GM23338 (cell line): ENCODE measurements around the gene CCDC178. TPM values are rescaled to one million over a fixed set of nuclear protein-coding genes. Genes with fewer than 3 reads are reported as not detected.

Experiments
- ATAC-seq: fragments of 200-7000 bp; cut with Tn5 transposase; 3 replicates; pipeline ENCODE4 v1.9.1; 2020
- DNase-seq: peaks from one replicate; pipeline ENCODE4 v3.0.0-alpha.2; 2015; ENCODE audit warnings: low spot score
- H2AFZ ChIP-seq: fragments of 200-600 bp; sonication (generic); 2 replicates; pipeline ENCODE4 v1.8.0; 2016; ENCODE audit warnings: antibody characterized with exemption, mild to moderate bottlenecking, moderate library complexity
- H3F3A ChIP-seq: fragments of 200-600 bp; sonication (generic); replicated peaks from 2 replicates; pipeline ENCODE4 v1.8.0; 2017; ENCODE audit warnings: antibody characterized with exemption, mixed run types, low read depth
- H3K27ac ChIP-seq: fragments of 200-600 bp; sonication (generic); 2 replicates; pipeline ENCODE4 v1.6.1; 2016; ENCODE audit warnings: low read depth
- H3K27me3 ChIP-seq: fragments of 200-600 bp; sonication (generic); 2 replicates; pipeline ENCODE4 v1.8.0; 2016; ENCODE audit warnings: mild to moderate bottlenecking, mixed run types, moderate library complexity; ENCODE audit not compliant: insufficient read depth
- H3K36me3 ChIP-seq: fragments of 200-600 bp; sonication (generic); 2 replicates; pipeline ENCODE4 v1.8.0; 2016; ENCODE audit warnings: mild to moderate bottlenecking; ENCODE audit not compliant: insufficient read depth
- H3K4me1 ChIP-seq: fragments of 200-600 bp; sonication (generic); 2 replicates; pipeline ENCODE4 v1.8.0; 2016; ENCODE audit warnings: mild to moderate bottlenecking, moderate library complexity; ENCODE audit not compliant: insufficient read depth
- H3K4me2 ChIP-seq: fragments of 200-600 bp; sonication (generic); 2 replicates; pipeline ENCODE4 v1.7.1; 2017; ENCODE audit warnings: mixed run types
- H3K4me3 ChIP-seq: fragments of 200-600 bp; sonication (generic); 2 replicates; pipeline ENCODE4 v1.6.1; 2016; ENCODE audit warnings: mixed run types
- H3K79me2 ChIP-seq: fragments of 200-600 bp; sonication (generic); replicated peaks from 2 replicates; pipeline ENCODE4 v1.8.0; 2017; ENCODE audit warnings: mild to moderate bottlenecking; ENCODE audit not compliant: insufficient read depth
- H3K9me2 ChIP-seq: fragments of 200-600 bp; sonication (generic); 2 replicates; pipeline ENCODE4 v1.8.0; 2017; ENCODE audit not compliant: insufficient read depth
- H4K20me1 ChIP-seq: fragments of 200-600 bp; sonication (generic); replicated peaks from 2 replicates; pipeline ENCODE4 v1.8.0; 2017; ENCODE audit warnings: mild to moderate bottlenecking; ENCODE audit not compliant: insufficient read depth
- H3K27ac Mint-ChIP-seq: 2 replicates; pipeline ENCODE4 v1.8.0; 2020; ENCODE audit warnings: inconsistent platforms, mild to moderate bottlenecking, moderate library complexity, mixed read lengths
- H3K27me3 Mint-ChIP-seq: 3 replicates; pipeline ENCODE4 v1.8.0; 2022; ENCODE audit warnings: low read depth, mild to moderate bottlenecking, moderate library complexity, mixed read lengths, inconsistent platforms; ENCODE audit not compliant: insufficient read depth, poor library complexity
- H3K36me3 Mint-ChIP-seq: 3 replicates; pipeline ENCODE4 v1.8.0; 2021; ENCODE audit warnings: low read depth, mild to moderate bottlenecking, inconsistent platforms, moderate library complexity, mixed read lengths
- H3K4me1 Mint-ChIP-seq: 3 replicates; pipeline ENCODE4 v1.8.0; 2020; ENCODE audit warnings: mild to moderate bottlenecking, inconsistent platforms, mixed read lengths
- H3K4me3 Mint-ChIP-seq: 3 replicates; pipeline ENCODE4 v1.8.0; 2021; ENCODE audit warnings: moderate library complexity, mild to moderate bottlenecking, inconsistent platforms, mixed read lengths
- H3K9me3 Mint-ChIP-seq: 3 replicates; pipeline ENCODE4 v1.8.0; 2020; ENCODE audit warnings: moderate library complexity, mild to moderate bottlenecking, inconsistent platforms, mixed read lengths
- CREB1 ChIP-seq: fragments of 250-450 bp; sonication (Bioruptor Pico); IDR thresholded peaks from 2 replicates; pipeline ENCODE4 v1.5.0; 2020; ENCODE audit warnings: low read depth, mild to moderate bottlenecking, moderate library complexity
- CTCF ChIP-seq, 2 experiments: fragments of 200-600 bp in 1 of 2; sonication (generic) in 1 of 2; conservative IDR thresholded peaks; 2 replicates each; pipeline versions ENCODE4 v1.5.1 to v1.6.1; 2016 to 2017; ENCODE audit warnings: antibody characterized with exemption in 2 of 2, low read depth in 2 of 2, mild to moderate bottlenecking in 2 of 2, moderate library complexity in 1 of 2
- ETS1 ChIP-seq: IDR thresholded peaks from 2 replicates; pipeline ENCODE4 v1.6.1; 2016; ENCODE audit warnings: antibody characterized with exemption
- EZH2 ChIP-seq: fragments of 200-600 bp; sonication (generic); IDR thresholded peaks from one replicate; pipeline ENCODE4 v1.8.0; 2017; ENCODE audit warnings: antibody characterized with exemption, mild to moderate bottlenecking, low read depth; ENCODE audit not compliant: unreplicated experiment
- EZH2phosphoT487 ChIP-seq: fragments of 200-600 bp; sonication (generic); IDR thresholded peaks from one replicate; pipeline ENCODE4 v1.8.1; 2018; ENCODE audit warnings: antibody characterized with exemption; ENCODE audit not compliant: unreplicated experiment
- JUNB ChIP-seq: IDR thresholded peaks from one replicate; pipeline ENCODE4 v1.6.1; 2016; ENCODE audit warnings: antibody characterized with exemption; ENCODE audit not compliant: unreplicated experiment
- NANOG ChIP-seq: IDR thresholded peaks from 2 replicates; pipeline ENCODE4 v1.6.1; 2016; ENCODE audit warnings: antibody characterized with exemption, borderline replicate concordance
- POLR2AphosphoS5 ChIP-seq: IDR thresholded peaks from 2 replicates; pipeline ENCODE4 v1.6.1; 2016; ENCODE audit warnings: antibody characterized with exemption, low read depth
- REST ChIP-seq: IDR thresholded peaks from one replicate; pipeline ENCODE4 v1.6.1; 2018; ENCODE audit warnings: antibody characterized with exemption; ENCODE audit not compliant: unreplicated experiment
- STAT1 ChIP-seq: IDR thresholded peaks from one replicate; pipeline ENCODE4 v1.6.1; 2016; ENCODE audit warnings: antibody characterized with exemption; ENCODE audit not compliant: unreplicated experiment
- ZNF114 ChIP-seq: fragments of 250-450 bp; sonication (Bioruptor Pico); IDR thresholded peaks from 2 replicates; pipeline ENCODE4 v1.5.0; 2020; ENCODE audit warnings: mild to moderate bottlenecking, moderate library complexity
- ZNF331 ChIP-seq: fragments of 250-450 bp; sonication (Bioruptor Pico); IDR thresholded peaks from 2 replicates; pipeline ENCODE4 v1.5.0; 2020; ENCODE audit warnings: low read depth, mild to moderate bottlenecking, moderate library complexity
- ZNF462 ChIP-seq: fragments of 250-450 bp; sonication (Bioruptor Pico); IDR thresholded peaks from 2 replicates; pipeline ENCODE4 v1.5.0; 2020; ENCODE audit warnings: mild to moderate bottlenecking, moderate library complexity
- polyA plus RNA-seq: library from polyadenylated mRNA; unstranded; fragments of >200 nt; fragmentation: Nextera tagmentation; extraction: Ambion mirVana; gene quantifications from 2 replicates; pipeline ENCODE4 v1.2.1, GENCODE V29; 2016
- total RNA-seq: library from RNA; depleted of rRNA; stranded (reverse); fragments of >200 nt; shearing (Covaris generic); gene quantifications from 2 replicates; pipeline ENCODE4 v1.2.3, GENCODE V29; 2014

The CCDC178 gene
- total and polyA plus RNA-seq, 2 experiments from 2014 or later = 0.17 to 0.24 TPM

- no peak overlapping the region for H3K4me3 Mint-ChIP-seq
- Histone ChIP-seq H3K4me1 (no peaks in the 10 kb centered on the region), H3K9me2 (peaks cover 2% of the 10 kb centered on the region; the same call in 1 of the 2 replicates), H3K27ac (no peak overlapping the region), H3K79me2 (no peaks in the 10 kb centered on the region), H3K4me3 (no peak overlapping the region), H3K36me3 (no peaks in the 10 kb centered on the region), H3K27me3 (no peaks in the 10 kb centered on the region), H4K20me1 (no peaks in the 10 kb centered on the region), H2AFZ (no peak overlapping the region), H3F3A (no peaks in the 10 kb centered on the region), H3K4me2 (no peak overlapping the region)
- TF ChIP-seq CREB1 (CRISPR knock-in tag) = no peak
- no peak for TF ChIP-seq NANOG
- no peak for TF ChIP-seq EZH2
- no peak for TF ChIP-seq ZNF462 (CRISPR knock-in tag)
- TF ChIP-seq REST = no peak
- no peak for TF ChIP-seq ETS1
- TF ChIP-seq STAT1 = no peak
- TF ChIP-seq CTCF (conservative IDR thresholded peaks at IDR 0.05; ENCODE audit: low read depth in 2 of 2) = no peak
- no peak for TF ChIP-seq ZNF114
- no peak for TF ChIP-seq JUNB
- TF ChIP-seq POLR2AphosphoS5 = no peak
- TF ChIP-seq ZNF331 = no peak
- TF ChIP-seq EZH2phosphoT487 = no peak
- H3K27ac Mint-ChIP-seq = no peak overlapping the region
- H3K36me3 Mint-ChIP-seq = no peaks in the 10 kb centered on the region
- H3K9me3 Mint-ChIP-seq = no peaks in the 10 kb centered on the region
- peaks cover 7% of the 10 kb centered on the region; the same call in 1 of the 3 replicates for H3K4me1 Mint-ChIP-seq
- no peaks in the 10 kb centered on the region for H3K27me3 Mint-ChIP-seq
- DNase-seq (peak; percentile 3), ATAC-seq (no peak)
These were observed 465.9 kb downstream of the CCDC178 start for GRCh38 chr18:32974421-32975162.
